Colonic mucosa (tissue), 4 donors: Measurements from ENCODE around the gene TPRA1. TPM values are rescaled to one million over a fixed set of nuclear protein-coding genes. Genes with fewer than 3 reads are reported as not detected.

Experiments used
- DNase-seq: peaks from one replicate; pipeline ENCODE4 v3.0.0-alpha.2; 2020
- H3K27ac ChIP-seq: fragments of 200-600 bp; one replicate; pipeline ENCODE4 v1.8.0; 2021
- H3K27me3 ChIP-seq: fragments of 200-600 bp; one replicate; pipeline ENCODE4 v1.8.0; 2021
- H3K36me3 ChIP-seq: fragments of 200-600 bp; one replicate; pipeline ENCODE4 v1.8.0; 2021
- H3K4me1 ChIP-seq: fragments of 200-600 bp; one replicate; pipeline ENCODE4 v1.8.0; 2021; ENCODE audit warnings: mild to moderate bottlenecking
- H3K4me3 ChIP-seq: fragments of 200-600 bp; one replicate; pipeline ENCODE4 v1.8.0; 2021
- H3K9ac ChIP-seq, 2 donors: one replicate each; pipeline ENCODE4 v1.7.0; 2013; ENCODE audit warnings: control low read depth in 2 of 2, low read depth in 2 of 2, low read length in 2 of 2
- H3K9me3 ChIP-seq: fragments of 200-600 bp; one replicate; pipeline ENCODE4 v1.8.0; 2021
- intact Hi-C: fragments of 100-400 bp; cut with DNase I; formaldehyde crosslinking; loops from one replicate; pipeline ENCODE4 v1.14.1; 2022
- total RNA-seq, 2 donors: library from RNA; stranded (reverse); fragmentation: NEBNext Ultra II Directional in 1 of 2; extraction: Animal tissue kit (Norgen Biotek cat#: 25700) in 1 of 2; gene quantifications; one replicate each; pipeline ENCODE4 v1.2.1, GENCODE V29; 2021
- TF ChIP-seq, protein P1 (sequence below): fragments of 200-600 bp; IDR thresholded peaks from one replicate; pipeline ENCODE4 v1.8.0; 2022; ENCODE audit warnings: antibody characterized with exemption, mild to moderate bottlenecking
- donor health status: healthy.
- donor health status: DM: no; HTN: no; CAD: no.
- donor health status: DM: no; HTN: no; CAD: no.

The TPRA1 gene
- total RNA-seq, 2 donors from 2014 or later, result 23.4 to 38.0 TPM

DNA sequence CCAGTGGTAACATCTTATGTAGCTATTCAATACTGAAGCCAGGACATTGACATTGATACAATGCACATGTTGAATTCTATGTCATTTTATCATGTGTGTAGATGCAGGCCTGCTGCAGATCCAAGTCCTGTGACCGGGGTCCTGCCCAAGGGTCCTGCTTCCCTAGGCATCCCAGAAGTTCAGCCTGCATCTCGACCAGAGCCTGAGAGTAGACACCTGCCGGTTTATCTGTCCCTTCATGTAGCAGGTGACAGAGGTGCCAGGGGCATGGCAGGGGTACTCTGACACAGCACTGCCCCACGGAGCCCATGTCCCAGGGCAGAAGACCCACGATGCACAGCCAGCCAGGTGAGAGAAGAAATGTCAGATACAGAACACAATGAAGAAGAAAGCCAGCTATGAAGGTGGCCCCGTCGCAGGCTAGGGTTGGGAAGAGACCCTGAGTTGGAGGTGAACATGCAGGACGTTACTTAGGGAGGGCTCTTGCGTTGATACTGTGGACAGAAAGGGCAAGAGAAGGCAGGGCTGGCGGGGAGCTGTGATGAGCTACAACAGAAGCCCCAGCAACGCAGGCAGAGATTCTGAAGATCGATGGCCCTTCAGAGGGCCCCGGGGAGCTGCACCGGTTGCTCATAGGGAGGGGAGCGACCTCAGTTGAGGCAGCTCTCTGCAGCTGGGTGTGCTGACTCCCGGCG is 51.0 kb downstream of the TPRA1 start:
- Histone ChIP-seq H3K9ac (no peak overlapping the region), H3K27ac (no peak overlapping the region), H3K9me3 (no peaks in the 10 kb centered on the region), H3K4me3 (no peak overlapping the region), H3K4me1 (peaks cover 6% of the 10 kb centered on the region), H3K36me3 (no peaks in the 10 kb centered on the region), H3K27me3 (no peaks in the 10 kb centered on the region)
- DNase-seq, result no peak
- intact Hi-C loops, result loop anchor here (10.0 kb wide), 2 partner anchors 865 to 1015 kb away; partner anchors contain the start of gene CHST13
- TF ChIP-seq, protein P1, sequence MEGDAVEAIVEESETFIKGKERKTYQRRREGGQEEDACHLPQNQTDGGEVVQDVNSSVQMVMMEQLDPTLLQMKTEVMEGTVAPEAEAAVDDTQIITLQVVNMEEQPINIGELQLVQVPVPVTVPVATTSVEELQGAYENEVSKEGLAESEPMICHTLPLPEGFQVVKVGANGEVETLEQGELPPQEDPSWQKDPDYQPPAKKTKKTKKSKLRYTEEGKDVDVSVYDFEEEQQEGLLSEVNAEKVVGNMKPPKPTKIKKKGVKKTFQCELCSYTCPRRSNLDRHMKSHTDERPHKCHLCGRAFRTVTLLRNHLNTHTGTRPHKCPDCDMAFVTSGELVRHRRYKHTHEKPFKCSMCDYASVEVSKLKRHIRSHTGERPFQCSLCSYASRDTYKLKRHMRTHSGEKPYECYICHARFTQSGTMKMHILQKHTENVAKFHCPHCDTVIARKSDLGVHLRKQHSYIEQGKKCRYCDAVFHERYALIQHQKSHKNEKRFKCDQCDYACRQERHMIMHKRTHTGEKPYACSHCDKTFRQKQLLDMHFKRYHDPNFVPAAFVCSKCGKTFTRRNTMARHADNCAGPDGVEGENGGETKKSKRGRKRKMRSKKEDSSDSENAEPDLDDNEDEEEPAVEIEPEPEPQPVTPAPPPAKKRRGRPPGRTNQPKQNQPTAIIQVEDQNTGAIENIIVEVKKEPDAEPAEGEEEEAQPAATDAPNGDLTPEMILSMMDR, result no peak

GRCh38 chr3:127538569-127538968 is 52.0 kb downstream of the TPRA1 start:
- TF ChIP-seq, protein P1, result no peak

DNA sequence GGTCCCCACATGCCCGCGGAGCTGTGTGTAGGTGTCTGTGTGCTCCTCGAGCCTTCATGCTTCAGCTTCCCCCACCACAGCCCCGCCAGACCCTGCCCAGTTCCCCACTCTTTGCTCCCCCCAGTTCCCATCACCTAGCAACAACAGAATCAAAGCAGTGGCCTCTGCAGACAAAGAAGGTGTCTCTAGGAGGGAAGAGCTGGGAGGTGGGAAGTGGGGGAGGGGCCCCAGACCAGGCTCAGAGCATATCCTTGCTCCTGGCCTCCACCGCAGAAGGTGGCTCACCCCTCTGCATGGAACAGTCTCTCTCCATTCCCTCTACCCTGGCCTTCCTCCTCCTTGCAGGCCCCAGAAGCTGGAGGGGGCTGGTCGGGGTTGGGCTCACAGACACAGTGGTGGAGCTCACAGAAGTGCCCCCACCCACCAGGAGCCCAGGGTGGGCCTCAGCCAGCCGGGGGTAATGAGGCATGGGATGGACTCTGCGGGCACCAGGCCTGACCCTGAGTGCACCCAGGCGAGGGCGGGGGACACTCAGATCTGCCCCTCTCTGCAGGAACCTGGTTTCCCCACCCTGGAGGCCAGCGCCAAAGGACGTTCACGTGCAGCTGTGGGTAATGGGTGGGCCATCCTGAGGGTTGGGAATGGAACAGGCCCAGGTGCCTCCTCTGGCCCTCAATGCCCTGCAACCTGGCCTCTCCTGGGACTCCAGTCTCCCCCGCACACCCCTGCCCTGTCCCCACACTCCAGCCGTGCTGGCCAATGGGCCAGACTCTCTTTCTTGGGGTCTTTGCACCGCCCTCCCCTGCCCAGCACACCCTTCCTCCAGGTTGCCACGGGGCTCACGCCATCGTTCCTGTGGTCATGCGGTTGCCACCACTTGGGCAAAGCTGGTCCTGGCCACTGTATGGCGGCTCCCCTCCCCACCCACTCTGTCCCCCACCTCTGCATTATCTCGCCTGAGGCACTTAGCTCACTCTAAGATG is 53.4 kb downstream of the TPRA1 start:
- TF ChIP-seq, protein P1, result no peak
- intact Hi-C loops, result no loop called here
- H3K9me3 ChIP-seq, result no peaks in the 10 kb centered on the region

More at GRCh38 chr3:127538569-127538968, 52.0 kb downstream of the TPRA1 start:
- no peaks in the 10 kb centered on the region for H3K27me3 ChIP-seq
- no peak overlapping the region for H3K4me3 ChIP-seq
- no peaks in the 10 kb centered on the region for H3K4me1 ChIP-seq
- H3K9ac ChIP-seq, result no peak overlapping the region
- intact Hi-C loops, result no loop called here
- no peaks in the 10 kb centered on the region for H3K9me3 ChIP-seq
- H3K36me3 ChIP-seq, result no peaks in the 10 kb centered on the region
- no peak for DNase-seq
- no peak overlapping the region for H3K27ac ChIP-seq

DNA sequence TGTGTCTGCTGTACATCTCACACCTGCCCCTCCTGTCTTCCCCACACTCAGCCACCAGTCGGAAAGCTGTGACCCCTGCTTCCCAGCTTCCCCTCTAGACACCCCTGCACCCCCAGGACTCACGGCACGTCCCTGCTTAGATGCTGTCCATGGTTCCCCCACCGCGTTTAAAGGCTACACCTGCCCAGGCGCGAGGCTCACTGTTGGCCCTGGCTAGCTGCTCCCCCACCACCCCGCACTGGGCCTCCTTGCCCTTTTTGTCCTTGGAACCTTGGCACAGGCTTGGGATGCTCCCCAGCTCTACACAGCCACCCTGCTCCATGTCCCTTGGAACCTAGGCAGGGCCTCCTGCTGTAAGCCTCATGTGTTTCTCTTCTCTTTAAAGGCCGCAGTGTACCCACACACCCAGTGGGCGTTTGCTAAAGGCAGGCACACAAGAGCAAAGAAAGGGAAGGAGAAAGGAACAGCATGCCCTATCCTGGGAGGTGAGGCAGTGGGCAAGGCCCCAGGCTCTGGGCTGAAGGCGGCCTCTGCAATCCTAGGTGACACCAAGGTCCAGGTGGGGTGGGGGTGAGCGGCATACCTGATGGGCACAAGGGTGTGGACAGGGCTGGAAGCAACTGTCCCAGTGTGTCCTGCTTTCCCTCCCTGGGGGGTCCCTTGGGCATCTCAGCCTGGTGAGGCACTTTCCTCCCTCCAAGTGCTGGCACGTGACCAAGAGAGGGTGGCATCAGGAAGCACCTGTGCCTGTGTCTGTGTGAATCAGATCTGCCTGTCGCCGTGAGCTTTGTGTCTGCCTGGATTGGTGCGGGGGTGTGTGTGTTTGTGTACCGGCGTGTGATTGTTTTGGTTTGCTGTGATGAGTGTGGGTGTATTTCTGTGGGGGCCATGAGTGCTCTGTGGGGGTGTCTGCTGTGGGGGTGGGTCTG is 54.4 kb downstream of the TPRA1 start:
- Histone ChIP-seq H3K27ac (no peak overlapping the region), H3K27me3 (no peaks in the 10 kb centered on the region), H3K9me3 (no peaks in the 10 kb centered on the region), H3K4me3 (no peak overlapping the region), H3K4me1 (no peaks in the 10 kb centered on the region), H3K36me3 (no peaks in the 10 kb centered on the region), H3K9ac (no peak overlapping the region)
- TF ChIP-seq, protein P1, result no peak
- no peak for DNase-seq
- intact Hi-C loops, result no loop called here

More for the DNA sequence above, 53.4 kb downstream of the TPRA1 start:
- Histone ChIP-seq H3K9ac (no peak overlapping the region), H3K27ac (no peak overlapping the region), H3K36me3 (no peaks in the 10 kb centered on the region), H3K27me3 (no peaks in the 10 kb centered on the region), H3K4me1 (no peaks in the 10 kb centered on the region), H3K4me3 (no peak overlapping the region)
- DNase-seq, result no peak
